ENCODE measurements around the gene RGS16.

DNA sequence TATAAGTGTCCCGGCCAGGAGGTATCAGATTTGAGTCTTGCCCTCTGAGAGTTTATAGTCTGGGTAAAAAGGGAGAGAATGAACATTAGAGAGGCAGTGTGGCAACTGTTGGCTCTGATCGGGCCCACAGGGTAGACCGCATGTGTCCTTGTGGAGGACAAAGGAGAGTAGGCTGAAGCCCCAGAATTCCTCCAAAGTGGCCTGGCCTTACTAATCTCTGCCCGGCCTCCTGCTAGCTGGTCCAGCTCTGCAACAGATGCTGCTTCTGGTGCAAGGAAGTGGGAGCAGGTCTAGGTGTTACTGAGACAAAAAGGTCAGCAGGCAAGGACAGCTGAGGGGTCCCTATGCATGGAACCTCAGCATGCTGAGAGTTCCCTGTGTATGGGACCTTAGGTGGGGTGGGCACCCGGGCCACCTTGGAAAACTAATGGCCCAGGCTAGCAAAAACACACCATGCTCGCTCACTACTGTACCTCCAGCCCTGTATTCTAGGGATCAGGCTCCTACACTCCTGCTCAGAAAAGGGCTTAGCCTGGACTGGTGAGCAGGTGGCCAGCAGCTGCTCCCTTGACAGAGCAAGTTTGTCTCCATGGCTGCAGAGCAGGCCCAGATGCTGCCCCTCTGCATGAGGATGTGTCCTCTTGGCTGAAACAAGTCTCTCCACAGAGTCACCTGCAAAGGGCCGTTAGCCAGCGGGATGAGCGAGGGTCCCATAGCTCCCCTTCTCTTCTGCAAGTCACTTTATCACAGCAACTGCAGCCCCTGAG lies 30.3 kb upstream of the RGS16 start:
- TF ChIP-seq, protein P1, sequence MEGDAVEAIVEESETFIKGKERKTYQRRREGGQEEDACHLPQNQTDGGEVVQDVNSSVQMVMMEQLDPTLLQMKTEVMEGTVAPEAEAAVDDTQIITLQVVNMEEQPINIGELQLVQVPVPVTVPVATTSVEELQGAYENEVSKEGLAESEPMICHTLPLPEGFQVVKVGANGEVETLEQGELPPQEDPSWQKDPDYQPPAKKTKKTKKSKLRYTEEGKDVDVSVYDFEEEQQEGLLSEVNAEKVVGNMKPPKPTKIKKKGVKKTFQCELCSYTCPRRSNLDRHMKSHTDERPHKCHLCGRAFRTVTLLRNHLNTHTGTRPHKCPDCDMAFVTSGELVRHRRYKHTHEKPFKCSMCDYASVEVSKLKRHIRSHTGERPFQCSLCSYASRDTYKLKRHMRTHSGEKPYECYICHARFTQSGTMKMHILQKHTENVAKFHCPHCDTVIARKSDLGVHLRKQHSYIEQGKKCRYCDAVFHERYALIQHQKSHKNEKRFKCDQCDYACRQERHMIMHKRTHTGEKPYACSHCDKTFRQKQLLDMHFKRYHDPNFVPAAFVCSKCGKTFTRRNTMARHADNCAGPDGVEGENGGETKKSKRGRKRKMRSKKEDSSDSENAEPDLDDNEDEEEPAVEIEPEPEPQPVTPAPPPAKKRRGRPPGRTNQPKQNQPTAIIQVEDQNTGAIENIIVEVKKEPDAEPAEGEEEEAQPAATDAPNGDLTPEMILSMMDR (conservative IDR thresholded peaks at IDR 0.05; ENCODE audit: low read depth, low read length), result no peak
- no peak for TF ChIP-seq EZH2phosphoT487 (IDR thresholded peaks at IDR 0.05; ENCODE audit: borderline replicate concordance, low read length)
- no peak for TF ChIP-seq EZH2 (IDR thresholded peaks at IDR 0.05; ENCODE audit: low read length, unreplicated experiment)

Measured in PC-3 (cell line).